Activated CD4-positive, alpha-beta T cell treated with anti-CD3 and anti-CD28 coated beads, Interleukin-2, amount 10 ng/mL, durations not matched to agents 7 days and 5 days (primary cell): ENCODE results near the gene SOCS2. TPM values are rescaled to one million over a fixed set of nuclear protein-coding genes. Genes with fewer than 3 reads are reported as not detected.
"Not testable (repeated sequence)": the region's sequence is repeated elsewhere in the genome, so short reads cannot be mapped to it uniquely, and the experiment has no call there.

Source experiments
- CTCF ChIA-PET: fragments of 350-600 bp; sonication (Branson Sonifier 250); formaldehyde crosslinking; loops from one replicate; lab custom pipeline; 2021; ENCODE audit warnings: antibody characterized with exemption; lab: Charles Lee
- POLR2A ChIA-PET: fragments of 350-600 bp; sonication (Branson Sonifier 250); formaldehyde crosslinking; loops from one replicate; lab custom pipeline; 2021; ENCODE audit warnings: antibody characterized with exemption; lab: Charles Lee
- DNase-seq: peaks from one replicate; pipeline ENCODE4 v3.0.0-alpha.2; 2020
- H3K27ac Mint-ChIP-seq: one replicate; pipeline ENCODE4 v1.8.0; 2021; ENCODE audit warnings: mild to moderate bottlenecking, moderate library complexity, mixed read lengths
- H3K27me3 Mint-ChIP-seq: one replicate; pipeline ENCODE4 v1.8.0; 2021; ENCODE audit warnings: mixed read lengths
- H3K36me3 Mint-ChIP-seq: one replicate; pipeline ENCODE4 v1.8.0; 2021; ENCODE audit warnings: low read depth, mixed read lengths
- H3K4me1 Mint-ChIP-seq: one replicate; pipeline ENCODE4 v1.8.0; 2021; ENCODE audit warnings: mixed read lengths
- H3K4me3 Mint-ChIP-seq: one replicate; pipeline ENCODE4 v1.8.0; 2021; ENCODE audit warnings: mild to moderate bottlenecking, moderate library complexity, mixed read lengths
- H3K9me3 Mint-ChIP-seq: one replicate; pipeline ENCODE4 v1.8.0; 2021; ENCODE audit warnings: mixed read lengths
- total RNA-seq, 2 experiments: library from RNA; stranded (reverse); gene quantifications; one replicate each; pipeline ENCODE4 v1.2.3, GENCODE V29; 2021

The SOCS2 gene
- total RNA-seq, 2 experiments from 2014 or later = 28.0 to 31.6 TPM

GRCh38 chr12:93625295-93625645, 52.8 kb downstream of the SOCS2 start:
- H3K4me1 Mint-ChIP-seq, POLR2A ChIA-PET, H3K9me3 Mint-ChIP-seq, DNase-seq, H3K4me3 Mint-ChIP-seq, H3K27ac Mint-ChIP-seq, H3K27me3 Mint-ChIP-seq, H3K36me3 Mint-ChIP-seq: not testable (repeated sequence)
- CTCF ChIA-PET = interaction anchor here (0.7 kb wide), 1 partner anchor 261 kb away, joined by 3 read pairs; no protein-coding TSS in a partner anchor

- H3K27me3 Mint-ChIP-seq = peaks cover 4% of the 10 kb centered on the region
- POLR2A ChIA-PET = no interaction called here
- CTCF ChIA-PET = no interaction called here
- H3K27ac Mint-ChIP-seq = no peak overlapping the region
- H3K4me3 Mint-ChIP-seq = no peak overlapping the region
- DNase-seq = no peak
- H3K36me3 Mint-ChIP-seq = no peaks in the 10 kb centered on the region
- H3K4me1 Mint-ChIP-seq = no peaks in the 10 kb centered on the region
- H3K9me3 Mint-ChIP-seq = peaks cover 3% of the 10 kb centered on the region
Observed at GRCh38 chr12:93626160-93626559, 53.7 kb downstream of the SOCS2 start.

Other genes starting within 250 kb of the SOCS2 start
- 10 to 100 TPM; 37.8 to 41.0 TPM for gene NUDT4, start 194.8 kb upstream of the SOCS2 start, total RNA-seq
- gene UBE2N, start 130.7 kb upstream of the SOCS2 start, total RNA-seq = 100 to 1,000 TPM; 157 to 189 TPM
- gene MRPL42, start 105.2 kb upstream of the SOCS2 start, total RNA-seq = 10 to 100 TPM; 55.6 to 69.0 TPM
- gene CRADD, start 104.7 kb downstream of the SOCS2 start, total RNA-seq = 10 to 100 TPM in 1 of 2 experiments, 1 to 10 TPM in 1; 9.7 to 12.6 TPM